Measurements from ENCODE around the gene FDPS.

The FDPS gene

GRCh38 chr1:155316922-155317321 lies 8.3 kb downstream of the FDPS start:
- DNase-seq (ENCODE audit: low read depth, low spot score), result no peak
- TF ChIP-seq, protein P1, sequence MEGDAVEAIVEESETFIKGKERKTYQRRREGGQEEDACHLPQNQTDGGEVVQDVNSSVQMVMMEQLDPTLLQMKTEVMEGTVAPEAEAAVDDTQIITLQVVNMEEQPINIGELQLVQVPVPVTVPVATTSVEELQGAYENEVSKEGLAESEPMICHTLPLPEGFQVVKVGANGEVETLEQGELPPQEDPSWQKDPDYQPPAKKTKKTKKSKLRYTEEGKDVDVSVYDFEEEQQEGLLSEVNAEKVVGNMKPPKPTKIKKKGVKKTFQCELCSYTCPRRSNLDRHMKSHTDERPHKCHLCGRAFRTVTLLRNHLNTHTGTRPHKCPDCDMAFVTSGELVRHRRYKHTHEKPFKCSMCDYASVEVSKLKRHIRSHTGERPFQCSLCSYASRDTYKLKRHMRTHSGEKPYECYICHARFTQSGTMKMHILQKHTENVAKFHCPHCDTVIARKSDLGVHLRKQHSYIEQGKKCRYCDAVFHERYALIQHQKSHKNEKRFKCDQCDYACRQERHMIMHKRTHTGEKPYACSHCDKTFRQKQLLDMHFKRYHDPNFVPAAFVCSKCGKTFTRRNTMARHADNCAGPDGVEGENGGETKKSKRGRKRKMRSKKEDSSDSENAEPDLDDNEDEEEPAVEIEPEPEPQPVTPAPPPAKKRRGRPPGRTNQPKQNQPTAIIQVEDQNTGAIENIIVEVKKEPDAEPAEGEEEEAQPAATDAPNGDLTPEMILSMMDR (IDR thresholded peaks at IDR 0.05; ENCODE audit: low read depth, low read length), result no peak
- in situ Hi-C loops (cut with HindIII; ENCODE audit: low sequenced_read_pairs), result no loop called here
- no peak overlapping the region for H3K4me3 ChIP-seq (ENCODE audit: low read depth, low read length)

DNA sequence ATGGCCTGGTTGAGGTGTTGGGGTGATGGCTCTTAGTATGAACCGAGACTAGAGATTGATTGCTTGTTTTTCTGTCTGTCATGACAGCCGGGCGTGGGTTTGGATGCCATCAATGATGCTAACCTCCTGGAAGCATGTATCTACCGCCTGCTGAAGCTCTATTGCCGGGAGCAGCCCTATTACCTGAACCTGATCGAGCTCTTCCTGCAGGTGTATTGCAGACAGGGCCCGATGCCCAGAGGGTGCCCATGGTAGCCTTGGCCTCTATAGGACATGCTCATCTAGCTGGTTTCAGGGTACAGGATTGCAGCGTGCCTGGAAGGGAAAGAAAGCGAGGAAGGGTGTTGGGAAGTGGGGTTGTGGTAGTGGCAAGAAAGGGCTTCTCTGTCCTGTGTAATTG lies 9.4 kb downstream of the FDPS start:
- no peak for DNase-seq (ENCODE audit: low read depth, low spot score)
- H3K4me3 ChIP-seq (ENCODE audit: low read depth, low read length), result no peak overlapping the region
- in situ Hi-C loops (cut with HindIII; ENCODE audit: low sequenced_read_pairs), result no loop called here
- TF ChIP-seq, protein P1 (IDR thresholded peaks at IDR 0.05; ENCODE audit: low read depth, low read length), result no peak

- no peak for DNase-seq (ENCODE audit: low read depth, low spot score)
- no peak overlapping the region for H3K4me3 ChIP-seq (ENCODE audit: low read depth, low read length)
- TF ChIP-seq, protein P1 (IDR thresholded peaks at IDR 0.05; ENCODE audit: low read depth, low read length), result no peak
- in situ Hi-C loops (cut with HindIII; ENCODE audit: low sequenced_read_pairs), result no loop called here
These were observed 10.9 kb downstream of the FDPS start for GRCh38 chr1:155319536-155319935.

GRCh38 chr1:155320252-155320651 lies 11.6 kb downstream of the FDPS start:
- DNase-seq (ENCODE audit: low read depth, low spot score), result no peak
- in situ Hi-C loops (cut with HindIII; ENCODE audit: low sequenced_read_pairs), result no loop called here
- H3K4me3 ChIP-seq (ENCODE audit: low read depth, low read length), result peak overlapping the region; percentile 55
- TF ChIP-seq, protein P1 (IDR thresholded peaks at IDR 0.05; ENCODE audit: low read depth, low read length), result no peak

- peak within 1 kb of the TSS; percentile 55 for H3K4me3 ChIP-seq (ENCODE audit: low read depth, low read length)
- in situ Hi-C loops (cut with HindIII; ENCODE audit: low sequenced_read_pairs), result no loop called here
- TF ChIP-seq, protein P1 (IDR thresholded peaks at IDR 0.05; ENCODE audit: low read depth, low read length), result no peak
- peak; percentile 66 for DNase-seq (ENCODE audit: low read depth, low spot score)
These were observed 12.3 kb downstream of the FDPS start, which contains the start of gene RUSC1 for GRCh38 chr1:155320661-155321617. RUSC1 (plus strand) TSS chr1:155320894; CDS start chr1:155321774, 880 bp downstream.

DNA sequence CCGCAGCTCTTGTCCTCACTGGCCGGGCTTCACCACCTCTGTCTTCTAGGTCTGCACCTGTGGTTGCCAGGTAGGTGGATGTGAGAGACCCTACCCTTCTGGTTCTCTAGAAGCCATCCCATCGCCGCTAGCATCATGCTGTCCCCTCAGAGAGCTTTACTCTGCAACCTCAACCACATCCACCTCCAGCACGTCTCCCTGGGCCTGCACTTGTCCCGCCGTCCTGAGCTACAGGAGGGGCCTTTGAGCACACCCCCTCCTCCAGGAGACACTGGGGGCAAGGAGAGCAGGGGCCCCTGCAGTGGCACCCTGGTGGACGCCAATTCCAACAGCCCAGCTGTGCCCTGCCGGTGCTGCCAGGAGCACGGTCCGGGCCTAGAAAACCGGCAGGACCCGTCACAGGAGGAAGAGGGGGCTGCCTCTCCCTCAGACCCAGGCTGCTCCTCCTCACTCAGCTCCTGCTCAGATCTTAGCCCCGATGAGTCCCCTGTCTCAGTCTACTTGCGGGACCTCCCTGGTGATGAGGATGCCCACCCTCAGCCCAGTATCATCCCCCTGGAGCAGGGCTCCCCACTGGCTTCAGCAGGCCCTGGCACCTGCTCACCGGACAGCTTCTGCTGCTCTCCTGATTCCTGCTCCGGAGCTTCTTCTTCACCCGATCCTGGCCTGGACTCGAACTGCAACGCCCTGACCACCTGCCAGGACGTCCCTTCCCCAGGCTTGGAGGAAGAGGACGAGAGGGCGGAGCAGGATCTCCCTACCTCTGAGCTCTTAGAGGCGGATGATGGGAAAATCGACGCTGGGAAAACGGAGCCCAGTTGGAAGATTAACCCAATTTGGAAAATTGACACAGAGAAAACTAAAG lies 13.2 kb downstream of the FDPS start:
- TF ChIP-seq, protein P1 (IDR thresholded peaks at IDR 0.05; ENCODE audit: low read depth, low read length), result no peak
- peak; percentile 5 for DNase-seq (ENCODE audit: low read depth, low spot score)
- in situ Hi-C loops (cut with HindIII; ENCODE audit: low sequenced_read_pairs), result no loop called here
- H3K4me3 ChIP-seq (ENCODE audit: low read depth, low read length), result peak overlapping the region; percentile 76

Measured in astrocyte of the spinal cord (primary cell).